Adrenal gland (tissue), 12 donors: ENCODE results near the gene MCTP1. TPM values are rescaled to one million over a fixed set of nuclear protein-coding genes. Genes with fewer than 3 reads are reported as not detected.

Experiments used
- DNase-seq, 7 donors: peaks; one replicate each; pipeline ENCODE4 v3.0.0-alpha.2; 2019 to 2020
- H3K27ac ChIP-seq, 5 donors: fragments of 200-600 bp; sonication (generic) in 4 of 5; 1 replicate in 3 of 5; 2 replicates in 2 of 5; pipeline versions ENCODE4 v1.5.1 to v1.8.0; 2016 to 2020; ENCODE audit warnings: mild to moderate bottlenecking in 1 of 5
- H3K27me3 ChIP-seq: fragments of 200-600 bp; 2 replicates; pipeline ENCODE4 v1.8.0; 2021
- H3K36me3 ChIP-seq, 2 donors: fragments of 200-600 bp; replicated peaks in 1 of 2; 1 replicate in 1 of 2; 2 replicates in 1 of 2; pipeline versions ENCODE4 v1.5.1 to v1.8.0; 2018 to 2022
- H3K4me1 ChIP-seq, 2 donors: fragments of 200-600 bp; replicated peaks in 1 of 2; 1 replicate in 1 of 2; 2 replicates in 1 of 2; pipeline versions ENCODE4 v1.5.1 to v1.8.0; 2018 to 2021
- H3K4me3 ChIP-seq, 4 donors: fragments of 200-600 bp; sonication (generic) in 3 of 4; one replicate each; pipeline ENCODE4 v1.5.1; 2016 to 2018
- H3K9me3 ChIP-seq, 3 donors: fragments of 200-600 bp; sonication (generic) in 1 of 3; replicated peaks in 1 of 3; 1 replicate in 2 of 3; 2 replicates in 1 of 3; pipeline versions ENCODE4 v1.5.1 to v1.8.0; 2016 to 2021
- CTCF ChIP-seq, 6 experiments: fragments of 450-650 bp in 4 of 6; fragments of 200-600 bp in 2 of 6; sonication (generic) in 1 of 6; IDR thresholded peaks; 1 replicate in 5 of 6; 2 replicates in 1 of 6; pipeline versions ENCODE4 v1.5.1 to v1.8.0; 2016 to 2021; ENCODE audit warnings: antibody characterized with exemption in 6 of 6, mild to moderate bottlenecking in 2 of 6, moderate library complexity in 1 of 6
- POLR2A ChIP-seq, 2 donors: fragments of 450-650 bp; IDR thresholded peaks; one replicate each; pipeline ENCODE4 v1.6.1; 2017; ENCODE audit warnings: antibody characterized with exemption in 2 of 2, mild to moderate bottlenecking in 2 of 2, moderate library complexity in 1 of 2
- WGBS, 4 donors: extraction: QIAGEN DNeasy Blood & Tissue Kit in 2 of 4; methylation state at CpG; one replicate each; pipeline versions ENCODE4 v1.1.5 to v1.1.7; 2013 to 2017; 5-methylcytosine and 5-hydroxymethylcytosine counted together
- intact Hi-C, 2 donors: fragments of 100-400 bp; cut with DNase I; formaldehyde crosslinking; loops; one replicate each; pipeline versions ENCODE4 v1.14.1 to v1.15.0; 2022 to 2023
- polyA plus RNA-seq, 3 donors: library from polyadenylated mRNA; stranded (reverse); fragments of 200-250 nt in 2 of 3; fragments of 350-450 nt in 1 of 3; fragmentation: Illumina TruSeq in 1 of 3; extraction: RNeasy Lipid Tissue Mini Kit (QIAGEN cat#74804) in 1 of 3; gene quantifications; one replicate each; pipeline ENCODE4 v1.2.3, GENCODE V29; 2013 to 2014
- total RNA-seq, 9 donors: library from RNA; depleted of rRNA in 4 of 9; stranded (reverse); fragments of >200 nt in 4 of 9; fragments of 120-200 nt in 1 of 9; fragmentation: NEBNext Ultra II Directional in 1 of 9; extraction: Animal tissue kit (Norgen Biotek cat#: 25700) in 1 of 9; gene quantifications; one replicate each; pipeline versions ENCODE4 v1.1.0 to v1.2.4, GENCODE V29; 2013 to 2023
- donor health status: healthy with polysubstance abuse.
- donor health status: Bipolar disorder and iron deficiency.
- donor health status: DM: yes; HTN: yes; CAD: no.
- donor health status: DM: no; HTN: no; CAD: no.
- donor health status: DM: no; HTN: no; CAD: no.
- donor health status: DM: yes; HTN: yes; CAD: no.

The MCTP1 gene
- total and polyA plus RNA-seq, 12 donors: 1.2 to 20.1 (median 5.1) TPM

- no peaks in the 10 kb centered on the region for H3K9me3 ChIP-seq
- intact Hi-C loops: no loop called here
- DNase-seq: no peak
- H3K36me3 ChIP-seq: no peaks in the 10 kb centered on the region
- no peak overlapping the region for H3K27ac ChIP-seq
- 31 to 74% (median 63%) methylated on average over 2 of the region's 2 CpGs for WGBS, 4 donors
- H3K27me3 ChIP-seq: no peaks in the 10 kb centered on the region
- no peak overlapping the region for H3K4me3 ChIP-seq
- TF ChIP-seq CTCF (IDR thresholded peaks at IDR 0.05) (no peak), POLR2A (IDR thresholded peaks at IDR 0.05) (no peak)
- no peaks in the 10 kb centered on the region for H3K4me1 ChIP-seq
Measured at GRCh38 chr5:94707359-94707758, 577.5 kb downstream of the MCTP1 start.

- Histone ChIP-seq H3K27ac (no peak overlapping the region), H3K4me3 (no peak overlapping the region), H3K36me3 (no peaks in the 10 kb centered on the region), H3K27me3 (no peaks in the 10 kb centered on the region), H3K9me3 (no peaks in the 10 kb centered on the region), H3K4me1 (no peaks in the 10 kb centered on the region)
- WGBS, 4 donors: 88 to 94% (median 92%) methylated on average over 1 of the region's 1 CpG
- intact Hi-C loops: no loop called here
- no peak for DNase-seq
- TF ChIP-seq CTCF (IDR thresholded peaks at IDR 0.05) (no peak), POLR2A (IDR thresholded peaks at IDR 0.05) (no peak)
Measured at GRCh38 chr5:94705427-94705826, 579.5 kb downstream of the MCTP1 start.

GRCh38 chr5:94702729-94703128 is 582.2 kb downstream of the MCTP1 start:
- TF ChIP-seq CTCF (IDR thresholded peaks at IDR 0.05): no peak
- no peak for TF ChIP-seq POLR2A (IDR thresholded peaks at IDR 0.05)
- intact Hi-C loops: no loop called here
- Histone ChIP-seq H3K27ac (no peak overlapping the region), H3K4me3 (no peak overlapping the region), H3K27me3 (no peaks in the 10 kb centered on the region), H3K36me3 (no peaks in the 10 kb centered on the region), H3K4me1 (no peaks in the 10 kb centered on the region), H3K9me3 (no peaks in the 10 kb centered on the region)
- 97 to 100% (median 98%) methylated on average over 1 of the region's 1 CpG for WGBS, 4 donors
- DNase-seq: no peak

- no peaks in the 10 kb centered on the region for H3K9me3 ChIP-seq
- no peak overlapping the region for H3K4me3 ChIP-seq
- 77 to 95% (median 89%) methylated on average over 1 of the region's 1 CpG for WGBS, 4 donors
- no peak for TF ChIP-seq POLR2A (IDR thresholded peaks at IDR 0.05)
- TF ChIP-seq CTCF (IDR thresholded peaks at IDR 0.05): no peak
- intact Hi-C loops: no loop called here
- H3K27ac ChIP-seq: no peak overlapping the region
- no peaks in the 10 kb centered on the region for H3K4me1 ChIP-seq
- no peaks in the 10 kb centered on the region for H3K27me3 ChIP-seq
- H3K36me3 ChIP-seq: no peaks in the 10 kb centered on the region
- DNase-seq: no peak
Measured at GRCh38 chr5:94700592-94700991, 584.3 kb downstream of the MCTP1 start.
